Measurements from ENCODE around the gene ENTR1.

The ENTR1 gene

GRCh38 chr9:136394312-136395019 is 15.9 kb downstream of the ENTR1 start:
- no peak for DNase-seq

GRCh38 chr9:136393531-136393930 is 16.9 kb downstream of the ENTR1 start:
- no peak for DNase-seq

DNA sequence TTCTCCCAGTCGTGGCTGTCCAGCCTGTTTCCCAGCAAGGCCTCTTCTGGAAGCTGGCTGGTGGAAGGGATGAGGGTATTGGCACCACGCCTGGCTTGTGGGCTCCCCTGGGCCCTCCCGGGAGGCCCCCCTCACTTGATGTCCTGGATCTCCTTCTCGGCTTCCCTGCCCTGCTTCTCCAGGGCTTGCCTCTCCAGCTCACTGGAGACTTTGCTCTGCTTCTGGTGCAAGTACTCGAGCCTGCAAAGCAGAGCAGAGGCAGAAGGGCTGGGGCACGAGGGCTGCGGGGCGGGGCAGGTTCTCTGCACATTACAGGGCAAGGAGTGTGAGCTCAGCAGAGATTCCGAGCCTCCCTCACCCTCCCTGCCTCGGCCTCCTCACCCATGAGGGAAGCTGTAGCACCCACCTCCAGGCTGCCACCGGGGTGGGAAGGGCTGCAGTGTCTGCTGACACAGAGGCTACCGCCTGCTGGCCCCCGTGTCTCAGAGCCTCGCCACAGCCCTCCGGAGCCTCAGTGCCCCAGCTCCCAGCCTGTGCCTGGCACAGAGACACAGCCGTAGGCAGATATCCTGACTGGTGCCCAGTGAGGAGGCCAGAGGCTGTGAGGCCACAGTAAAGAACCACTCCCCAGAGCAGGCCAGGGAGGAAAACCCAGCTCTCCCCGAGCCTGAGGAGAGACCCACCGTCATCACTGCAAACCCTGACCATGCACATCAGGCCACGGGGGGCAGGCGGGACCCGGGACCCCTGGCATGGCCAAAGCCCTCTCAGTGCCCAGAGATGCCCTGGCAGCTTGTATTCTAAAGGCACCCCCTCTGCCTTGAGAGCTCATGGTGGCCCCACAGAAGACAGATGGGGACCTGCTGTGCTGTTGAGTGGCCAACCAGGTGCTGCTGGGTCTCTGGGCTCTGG is 17.6 kb downstream of the ENTR1 start:
- DNase-seq = no peak

DNA sequence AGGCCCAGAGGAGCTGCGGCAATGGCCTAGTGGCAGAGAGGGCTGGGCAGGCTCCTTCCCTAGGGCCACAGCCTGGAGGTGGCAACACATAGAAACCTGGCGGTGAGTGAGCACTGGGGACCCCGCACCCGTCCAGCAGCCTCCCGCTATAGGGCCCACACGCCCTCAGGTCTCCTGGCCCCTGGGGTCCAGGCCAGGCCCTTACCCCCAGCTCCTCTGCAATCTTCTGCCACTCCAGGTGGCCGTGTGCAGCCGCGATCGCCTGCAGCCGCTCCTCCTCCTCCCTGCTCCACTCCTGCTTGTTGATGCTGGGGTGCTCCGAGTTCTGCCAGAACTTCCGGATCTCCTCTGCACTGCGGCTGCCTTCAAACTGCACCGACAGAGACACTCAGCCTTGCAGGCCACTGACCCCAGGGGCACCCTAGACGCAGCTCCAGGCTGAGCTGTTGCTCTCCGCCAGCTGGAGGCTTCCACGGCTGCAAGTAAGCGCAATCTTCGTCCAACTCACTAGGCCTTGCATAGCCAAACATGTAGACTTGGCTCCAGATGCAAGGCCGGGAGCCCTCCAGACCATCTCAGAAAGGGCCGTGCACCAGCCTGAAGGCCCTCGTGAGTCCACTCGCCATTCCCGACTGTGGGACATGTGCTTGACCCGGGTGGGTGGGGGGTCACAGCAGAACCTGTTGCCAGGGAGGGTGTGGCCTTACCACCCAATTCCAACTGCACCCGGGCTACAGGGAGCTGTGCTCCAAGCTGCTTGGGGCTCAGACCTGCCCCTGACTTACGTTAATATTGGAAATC is 18.5 kb downstream of the ENTR1 start:
- DNase-seq = no peak

DNA sequence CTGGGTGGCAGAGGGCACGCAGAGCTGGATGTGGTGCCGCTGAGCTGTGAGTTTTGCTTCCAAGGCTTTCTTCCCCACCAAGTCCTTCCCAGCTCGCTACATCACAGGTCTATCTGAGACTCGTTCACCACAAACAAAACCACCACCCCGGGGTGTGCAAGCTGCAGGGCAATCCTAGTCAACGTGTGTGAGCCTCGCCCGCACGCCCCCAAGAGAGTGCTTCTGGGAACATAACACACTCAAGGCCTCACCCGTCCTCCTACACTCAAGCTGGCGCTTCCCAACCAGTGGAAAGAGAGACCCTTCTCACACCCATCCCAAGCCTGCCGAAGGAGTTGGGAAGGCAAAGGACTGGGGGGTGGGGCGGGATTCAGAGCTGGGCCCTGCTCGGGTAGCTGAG is 21.0 kb downstream of the ENTR1 start:
- no peak for DNase-seq

GRCh38 chr9:136387217-136387616 is 23.2 kb downstream of the ENTR1 start:
- no peak for DNase-seq

- DNase-seq = no peak
These were observed 24.4 kb downstream of the ENTR1 start for GRCh38 chr9:136386018-136386417.

DNA sequence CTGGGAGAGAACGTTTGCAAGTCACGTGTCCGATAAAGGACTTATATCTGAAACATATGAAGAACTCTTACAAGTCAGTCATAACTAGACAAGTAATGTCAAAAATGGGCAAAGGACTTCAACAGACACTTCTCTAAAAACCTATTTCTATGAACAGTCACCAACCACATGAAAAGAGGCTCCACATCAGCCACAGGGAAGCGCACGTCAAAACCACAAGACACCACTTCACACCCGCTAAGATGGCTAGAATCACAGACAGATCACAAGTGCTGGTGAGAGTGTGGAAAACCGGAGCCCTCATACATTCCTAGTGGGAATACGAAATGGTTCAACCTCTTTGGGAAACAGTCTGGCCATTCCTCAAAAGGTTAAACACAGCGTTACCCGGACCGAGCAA is 25.4 kb downstream of the ENTR1 start:
- DNase-seq = no peak

GRCh38 chr9:136383436-136383835 is 27.0 kb downstream of the ENTR1 start:
- no peak for DNase-seq

- DNase-seq = no peak
These were observed 28.4 kb downstream of the ENTR1 start for GRCh38 chr9:136381966-136382513.

GRCh38 chr9:136381311-136381710 is 29.1 kb downstream of the ENTR1 start:
- no peak for DNase-seq

- no peak for DNase-seq
These were observed 30.0 kb downstream of the ENTR1 start for GRCh38 chr9:136380381-136380780.

GRCh38 chr9:136379891-136380290 is 30.5 kb downstream of the ENTR1 start:
- DNase-seq = no peak

DNA sequence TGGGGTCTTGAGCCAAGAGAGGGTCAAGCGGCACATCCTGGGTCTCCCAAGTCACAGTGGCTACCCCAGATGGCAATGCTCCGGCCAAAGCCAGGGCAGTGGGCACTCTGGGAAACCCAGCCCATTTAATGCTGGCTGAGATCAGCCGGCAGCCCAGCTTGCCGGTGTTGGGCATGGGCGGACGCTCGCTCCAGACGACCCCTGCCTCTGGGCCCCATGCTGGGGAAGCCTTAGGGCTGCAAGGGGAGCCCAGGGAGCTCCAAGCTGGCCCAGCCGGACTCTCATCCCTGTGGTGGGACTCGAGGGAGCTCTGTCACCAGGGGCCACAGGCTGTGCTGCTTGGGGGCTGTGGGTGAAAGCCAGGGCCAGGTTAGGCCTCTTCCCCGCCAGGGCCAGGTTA is 31.0 kb downstream of the ENTR1 start:
- no peak for DNase-seq

GRCh38 chr9:136379003-136379287 is 31.5 kb downstream of the ENTR1 start:
- DNase-seq = no peak

GRCh38 chr9:136378170-136379002 is 32.0 kb downstream of the ENTR1 start:
- no peak for DNase-seq

DNA sequence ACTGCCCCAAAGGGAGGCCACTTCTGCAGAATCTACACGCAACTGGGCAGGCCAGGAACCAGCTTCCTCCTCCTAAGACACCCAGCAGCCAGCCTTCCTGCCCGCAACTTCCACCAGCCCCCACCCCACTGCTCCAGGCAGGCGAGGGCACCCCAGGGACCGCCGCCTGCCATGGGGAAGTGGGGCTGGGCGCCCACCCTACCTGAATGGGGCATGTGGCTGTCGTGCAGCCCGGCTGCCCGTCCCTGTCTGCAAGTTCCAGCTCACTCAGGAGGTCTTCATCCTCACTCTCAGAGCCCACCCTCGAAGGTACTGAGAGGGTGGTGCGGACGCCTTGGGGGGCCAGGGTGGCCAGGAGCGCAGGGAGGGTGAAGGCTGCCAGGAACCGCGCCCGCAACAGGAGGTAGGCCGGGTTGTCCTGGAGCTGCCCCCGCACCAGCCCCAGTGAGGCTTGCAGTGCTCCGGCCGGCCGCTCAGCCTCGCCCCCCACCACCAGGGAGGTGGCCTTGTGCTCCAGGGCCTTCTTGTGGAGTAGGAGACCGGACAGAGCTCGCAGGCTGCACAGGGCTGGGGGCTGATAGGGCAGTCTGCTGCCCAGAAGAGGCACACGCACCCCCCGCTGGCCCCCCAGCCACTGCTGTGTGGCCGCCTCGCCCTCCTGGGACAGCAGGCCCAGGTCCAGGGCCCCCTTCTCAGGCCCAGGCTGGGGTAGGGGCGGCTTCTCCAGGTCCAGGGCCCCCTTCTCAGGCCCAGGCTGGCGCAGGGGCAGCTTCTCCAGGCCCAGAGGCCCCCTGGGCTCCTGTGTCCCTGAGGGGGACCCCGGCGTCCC is 32.9 kb downstream of the ENTR1 start:
- no peak for DNase-seq

DNA sequence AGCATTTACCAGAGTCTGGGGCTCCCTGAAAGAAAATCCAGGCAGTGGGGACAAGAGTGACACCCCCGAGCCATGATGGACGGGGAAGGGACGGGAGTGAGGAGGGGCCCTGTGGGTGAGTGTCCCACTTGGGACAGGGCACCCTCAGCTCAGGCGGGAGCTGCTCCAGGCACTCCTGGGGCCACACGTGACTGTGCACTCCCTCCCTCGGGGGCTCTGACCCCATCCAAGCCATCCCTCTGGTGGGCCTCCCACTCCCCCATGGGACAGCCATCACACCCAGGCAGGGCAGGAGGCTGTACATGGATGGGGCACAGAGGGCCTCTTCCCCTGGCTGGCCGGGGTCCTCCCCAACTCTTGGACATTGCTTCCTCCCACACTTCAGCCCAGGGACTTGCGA is 34.0 kb downstream of the ENTR1 start:
- no peak for DNase-seq

DNA sequence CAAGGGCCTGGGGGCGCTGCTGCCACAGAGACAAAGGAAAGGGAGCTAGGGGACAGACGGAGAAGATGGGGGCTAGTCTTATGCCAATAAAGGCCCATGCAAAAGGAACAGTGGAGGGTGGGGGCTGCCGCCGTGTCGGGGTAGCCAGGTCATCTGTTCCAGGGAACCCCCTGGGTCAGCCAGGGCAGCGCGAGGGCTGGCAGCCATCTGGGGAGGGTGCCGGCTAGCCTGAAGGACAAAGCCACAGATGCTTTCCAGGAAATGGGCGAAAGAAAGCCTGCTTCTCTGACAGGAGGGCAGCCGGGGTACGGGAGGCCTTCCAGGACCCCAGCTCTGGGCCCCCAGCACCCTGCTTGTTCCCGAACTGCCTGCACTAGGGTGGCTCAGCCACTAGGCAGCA is 35.3 kb downstream of the ENTR1 start:
- DNase-seq = no peak

- DNase-seq = no peak
These were observed 36.2 kb downstream of the ENTR1 start for GRCh38 chr9:136374183-136374575.

Measured in NCI-H1092 treated with DMSO at 0.1 percent for 48 hours (cell line).